ENCODE measurements around the gene C6orf120.

C6orf120 gene

GRCh38 chr6:169729961-169730360 lies 28.0 kb downstream of the C6orf120 start:
- DNase-seq (ENCODE audit: low read depth) = no peak
- no peak overlapping the region for H3K4me3 ChIP-seq (ENCODE audit: low read depth, low read length)
- TF ChIP-seq, protein P1, sequence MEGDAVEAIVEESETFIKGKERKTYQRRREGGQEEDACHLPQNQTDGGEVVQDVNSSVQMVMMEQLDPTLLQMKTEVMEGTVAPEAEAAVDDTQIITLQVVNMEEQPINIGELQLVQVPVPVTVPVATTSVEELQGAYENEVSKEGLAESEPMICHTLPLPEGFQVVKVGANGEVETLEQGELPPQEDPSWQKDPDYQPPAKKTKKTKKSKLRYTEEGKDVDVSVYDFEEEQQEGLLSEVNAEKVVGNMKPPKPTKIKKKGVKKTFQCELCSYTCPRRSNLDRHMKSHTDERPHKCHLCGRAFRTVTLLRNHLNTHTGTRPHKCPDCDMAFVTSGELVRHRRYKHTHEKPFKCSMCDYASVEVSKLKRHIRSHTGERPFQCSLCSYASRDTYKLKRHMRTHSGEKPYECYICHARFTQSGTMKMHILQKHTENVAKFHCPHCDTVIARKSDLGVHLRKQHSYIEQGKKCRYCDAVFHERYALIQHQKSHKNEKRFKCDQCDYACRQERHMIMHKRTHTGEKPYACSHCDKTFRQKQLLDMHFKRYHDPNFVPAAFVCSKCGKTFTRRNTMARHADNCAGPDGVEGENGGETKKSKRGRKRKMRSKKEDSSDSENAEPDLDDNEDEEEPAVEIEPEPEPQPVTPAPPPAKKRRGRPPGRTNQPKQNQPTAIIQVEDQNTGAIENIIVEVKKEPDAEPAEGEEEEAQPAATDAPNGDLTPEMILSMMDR (IDR thresholded peaks at IDR 0.05; ENCODE audit: low read depth, low read length, missing control alignments) = no peak

DNA sequence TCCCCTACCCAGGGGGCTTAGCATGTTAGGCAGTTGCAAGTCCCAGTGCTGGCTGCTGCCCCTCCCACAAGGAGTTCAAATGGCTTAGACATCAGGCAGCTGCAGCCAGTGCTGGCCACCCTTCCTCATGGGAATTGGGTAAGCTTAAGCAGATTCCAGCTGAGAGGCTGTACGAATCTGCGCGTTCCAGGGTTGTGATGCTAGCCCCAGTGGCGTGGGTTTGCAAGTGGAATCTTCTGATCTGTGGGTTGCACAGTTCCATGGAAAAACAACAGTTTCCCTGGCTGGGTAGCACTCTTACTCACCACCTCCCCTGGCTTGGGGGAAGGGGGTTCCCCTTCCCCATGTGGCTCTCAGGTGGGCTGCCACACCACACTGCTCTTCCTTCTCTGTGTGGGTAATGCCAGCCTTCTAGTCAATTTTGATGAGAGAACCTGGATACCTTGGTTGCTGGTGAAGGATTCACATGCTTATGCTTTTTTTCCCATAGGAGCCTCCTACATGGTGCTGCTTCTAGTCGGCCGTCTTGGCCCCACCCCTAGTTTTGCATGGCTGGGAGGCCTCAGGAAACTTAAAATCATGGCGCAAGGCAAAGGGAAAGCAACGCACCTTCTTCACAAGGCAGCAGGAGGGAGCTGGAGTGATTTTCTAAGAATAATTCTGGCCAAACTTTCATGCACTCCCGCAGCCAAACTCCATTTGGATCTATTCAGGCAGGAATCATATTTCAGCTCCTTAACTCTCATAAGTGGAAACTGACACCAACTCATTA lies 36.5 kb downstream of the C6orf120 start:
- DNase-seq (ENCODE audit: low read depth) = no peak
- TF ChIP-seq, protein P1 (IDR thresholded peaks at IDR 0.05; ENCODE audit: low read depth, low read length, missing control alignments) = no peak
- no peak overlapping the region for H3K4me3 ChIP-seq (ENCODE audit: low read depth, low read length)

GRCh38 chr6:169738976-169739529 lies 37.1 kb downstream of the C6orf120 start:
- H3K4me3 ChIP-seq (ENCODE audit: low read depth, low read length) = no peak overlapping the region
- no peak for DNase-seq (ENCODE audit: low read depth)
- TF ChIP-seq, protein P1 (IDR thresholded peaks at IDR 0.05; ENCODE audit: low read depth, low read length, missing control alignments) = no peak

- no peak for DNase-seq (ENCODE audit: low read depth)
- TF ChIP-seq, protein P1 (IDR thresholded peaks at IDR 0.05; ENCODE audit: low read depth, low read length, missing control alignments) = no peak
- no peak overlapping the region for H3K4me3 ChIP-seq (ENCODE audit: low read depth, low read length)
Observed at GRCh38 chr6:169741344-169741743, 39.4 kb downstream of the C6orf120 start.

- no peak for DNase-seq (ENCODE audit: low read depth)
- H3K4me3 ChIP-seq (ENCODE audit: low read depth, low read length) = no peak overlapping the region
- TF ChIP-seq, protein P1 (IDR thresholded peaks at IDR 0.05; ENCODE audit: low read depth, low read length, missing control alignments) = no peak
Observed at GRCh38 chr6:169745405-169745804, 43.5 kb downstream of the C6orf120 start.

DNA sequence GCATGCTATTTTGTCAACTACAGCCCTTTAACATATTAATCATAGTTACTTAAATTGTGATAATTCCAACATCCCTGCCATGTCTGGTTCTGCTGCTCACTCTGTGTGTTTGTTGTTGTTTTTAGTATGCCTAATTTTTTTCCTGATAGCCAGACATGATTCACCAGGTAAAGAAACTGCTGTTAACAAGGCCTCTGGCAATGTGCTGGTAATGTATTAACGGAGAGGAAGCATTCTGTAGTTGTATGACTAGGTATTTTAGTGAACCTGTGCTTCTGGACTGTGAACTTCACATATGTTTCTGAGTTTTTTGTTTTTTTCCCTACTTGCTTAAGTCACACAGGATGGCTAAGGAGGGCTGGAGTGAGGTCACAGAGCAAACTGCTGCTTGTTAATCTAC lies 44.6 kb downstream of the C6orf120 start:
- no peak overlapping the region for H3K4me3 ChIP-seq (ENCODE audit: low read depth, low read length)
- no peak for DNase-seq (ENCODE audit: low read depth)
- TF ChIP-seq, protein P1 (IDR thresholded peaks at IDR 0.05; ENCODE audit: low read depth, low read length, missing control alignments) = no peak
